Neural crest cell (in vitro differentiated cells): ENCODE measurements around the gene SORCS2. TPM values are rescaled to one million over a fixed set of nuclear protein-coding genes. Genes with fewer than 3 reads are reported as not detected.

ENCODE experiments used
- DNase-seq: peaks from one replicate; pipeline ENCODE4 v3.0.0; 2021; ENCODE audit warnings: low read depth, mixed read lengths, low spot score
- H3K27ac Mint-ChIP-seq: one replicate; pipeline ENCODE4 v1.8.0; 2021; ENCODE audit warnings: mild to moderate bottlenecking, mixed read lengths; ENCODE audit not compliant: unreplicated experiment
- H3K27me3 Mint-ChIP-seq: 2 replicates; pipeline ENCODE4 v1.8.0; 2021; ENCODE audit warnings: low read depth, mild to moderate bottlenecking, mixed read lengths
- H3K36me3 Mint-ChIP-seq: 2 replicates; pipeline ENCODE4 v1.8.0; 2021; ENCODE audit warnings: low read depth, mild to moderate bottlenecking, mixed read lengths
- H3K4me1 Mint-ChIP-seq: 2 replicates; pipeline ENCODE4 v1.8.0; 2021; ENCODE audit warnings: mixed read lengths
- H3K4me3 Mint-ChIP-seq: one replicate; pipeline ENCODE4 v1.8.0; 2021; ENCODE audit warnings: mild to moderate bottlenecking, mixed read lengths
- H3K9me3 Mint-ChIP-seq: 2 replicates; pipeline ENCODE4 v1.8.0; 2021; ENCODE audit warnings: mixed read lengths
- CTCF ChIP-seq: fragments of 200-600 bp; sonication (generic); conservative IDR thresholded peaks from 2 replicates; pipeline ENCODE4 v1.5.0; 2021; ENCODE audit warnings: antibody characterized with exemption, mild to moderate bottlenecking
- total RNA-seq: library from RNA; stranded (reverse); gene quantifications from 2 replicates; pipeline ENCODE4 v1.2.1, GENCODE V29; 2021

Gene SORCS2
- total RNA-seq, 1 donor from 2014 or later = 1.1 TPM

GRCh38 chr4:7719354-7720174 lies 527.2 kb downstream of the SORCS2 start:
- Mint-ChIP-seq H3K4me1 (peaks cover 9% of the 10 kb centered on the region), H3K9me3 (peaks cover 4% of the 10 kb centered on the region), H3K4me3 (no peak overlapping the region), H3K27me3 (peaks cover 45% of the 10 kb centered on the region), H3K36me3 (no peaks in the 10 kb centered on the region), H3K27ac (no peak overlapping the region)
- peak; percentile 92 for TF ChIP-seq CTCF
- peak; percentile 99 for DNase-seq

- Mint-ChIP-seq H3K4me3 (no peak overlapping the region), H3K9me3 (peaks cover 4% of the 10 kb centered on the region), H3K36me3 (no peaks in the 10 kb centered on the region), H3K27me3 (peaks cover 37% of the 10 kb centered on the region), H3K27ac (no peak overlapping the region), H3K4me1 (peaks cover 4% of the 10 kb centered on the region)
- TF ChIP-seq CTCF = no peak
- DNase-seq = no peak
Observed at GRCh38 chr4:7721984-7722551, 529.7 kb downstream of the SORCS2 start.

- H3K27ac Mint-ChIP-seq = peak overlapping the region; percentile 57
- H3K9me3 Mint-ChIP-seq = peaks cover 4% of the 10 kb centered on the region
- DNase-seq = no peak
- peaks cover 29% of the 10 kb centered on the region for H3K27me3 Mint-ChIP-seq
- no peak for TF ChIP-seq CTCF
- H3K36me3 Mint-ChIP-seq = no peaks in the 10 kb centered on the region
- H3K4me3 Mint-ChIP-seq = no peak overlapping the region
- peaks cover 4% of the 10 kb centered on the region for H3K4me1 Mint-ChIP-seq
Observed at GRCh38 chr4:7722766-7723387, 530.5 kb downstream of the SORCS2 start.

- Mint-ChIP-seq H3K4me1 (peaks cover 4% of the 10 kb centered on the region), H3K27ac (no peak overlapping the region)
Observed at GRCh38 chr4:7723625-7724024, 531.3 kb downstream of the SORCS2 start.

GRCh38 chr4:7725951-7726350 lies 533.6 kb downstream of the SORCS2 start:
- TF ChIP-seq CTCF = no peak
- peaks cover 4% of the 10 kb centered on the region for H3K9me3 Mint-ChIP-seq
- no peaks in the 10 kb centered on the region for H3K36me3 Mint-ChIP-seq
- H3K4me1 Mint-ChIP-seq = no peaks in the 10 kb centered on the region
- no peak for DNase-seq
- H3K27ac Mint-ChIP-seq = no peak overlapping the region
- H3K4me3 Mint-ChIP-seq = no peak overlapping the region
- peaks cover 6% of the 10 kb centered on the region for H3K27me3 Mint-ChIP-seq

More at GRCh38 chr4:7723625-7724024, 531.3 kb downstream of the SORCS2 start:
- no peak for TF ChIP-seq CTCF
- Mint-ChIP-seq H3K4me3 (no peak overlapping the region), H3K27me3 (peaks cover 23% of the 10 kb centered on the region), H3K36me3 (no peaks in the 10 kb centered on the region), H3K9me3 (peaks cover 4% of the 10 kb centered on the region)
- no peak for DNase-seq
